GM23248 (cell line): Measurements from ENCODE around the gene BTN3A1.

ENCODE experiments used
- EZH2 ChIP-seq: fragments of 200-600 bp; sonication (generic); IDR thresholded peaks from 2 replicates; pipeline ENCODE4 v1.6.1; 2018; ENCODE audit warnings: antibody characterized with exemption, mild to moderate bottlenecking; ENCODE audit not compliant: insufficient read depth, poor library complexity, severe bottlenecking
- EZH2phosphoT487 ChIP-seq: fragments of 200-600 bp; sonication (generic); IDR thresholded peaks from 2 replicates; pipeline ENCODE4 v1.6.1; 2018; ENCODE audit warnings: antibody characterized with exemption, moderate library complexity, mild to moderate bottlenecking, low read depth; ENCODE audit not compliant: insufficient read depth

DNA sequence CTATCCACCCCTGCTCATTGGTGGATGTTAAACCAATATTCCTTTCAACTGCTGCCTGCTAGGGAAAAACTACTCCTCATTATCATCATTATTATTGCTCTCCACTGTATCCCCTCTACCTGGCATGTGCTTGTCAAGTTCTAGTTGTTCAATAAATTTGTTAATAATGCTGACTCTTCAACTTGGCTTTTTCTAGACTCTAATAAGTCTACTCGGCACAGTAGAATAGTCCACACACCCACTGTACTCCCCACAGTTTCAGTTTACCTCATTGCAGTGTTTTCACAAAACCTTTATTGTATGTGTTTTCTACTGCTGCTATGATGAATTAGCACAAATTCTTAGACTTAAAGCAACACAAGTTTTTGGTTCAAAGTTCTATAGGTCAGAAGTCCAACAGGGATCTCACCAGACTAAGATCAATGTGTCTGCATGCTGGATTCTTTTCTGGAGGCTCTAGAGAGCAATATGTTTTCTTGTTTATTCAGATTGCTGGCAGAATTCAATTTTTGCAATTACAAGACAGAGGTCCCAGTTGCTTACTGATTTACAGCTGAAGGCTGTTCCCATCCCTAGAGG is 13.1 kb downstream of the BTN3A1 start:
- TF ChIP-seq EZH2: no peak
- no peak for TF ChIP-seq EZH2phosphoT487
